ENCODE results near the gene LSM8. TPM values are rescaled to one million over a fixed set of nuclear protein-coding genes. Genes with fewer than 3 reads are reported as not detected.

The LSM8 gene
- total and polyA plus RNA-seq, 2 donors (not counting 1 experiment from before 2014, with no cell fraction given), result 64.3 to 65.2 TPM

DNA sequence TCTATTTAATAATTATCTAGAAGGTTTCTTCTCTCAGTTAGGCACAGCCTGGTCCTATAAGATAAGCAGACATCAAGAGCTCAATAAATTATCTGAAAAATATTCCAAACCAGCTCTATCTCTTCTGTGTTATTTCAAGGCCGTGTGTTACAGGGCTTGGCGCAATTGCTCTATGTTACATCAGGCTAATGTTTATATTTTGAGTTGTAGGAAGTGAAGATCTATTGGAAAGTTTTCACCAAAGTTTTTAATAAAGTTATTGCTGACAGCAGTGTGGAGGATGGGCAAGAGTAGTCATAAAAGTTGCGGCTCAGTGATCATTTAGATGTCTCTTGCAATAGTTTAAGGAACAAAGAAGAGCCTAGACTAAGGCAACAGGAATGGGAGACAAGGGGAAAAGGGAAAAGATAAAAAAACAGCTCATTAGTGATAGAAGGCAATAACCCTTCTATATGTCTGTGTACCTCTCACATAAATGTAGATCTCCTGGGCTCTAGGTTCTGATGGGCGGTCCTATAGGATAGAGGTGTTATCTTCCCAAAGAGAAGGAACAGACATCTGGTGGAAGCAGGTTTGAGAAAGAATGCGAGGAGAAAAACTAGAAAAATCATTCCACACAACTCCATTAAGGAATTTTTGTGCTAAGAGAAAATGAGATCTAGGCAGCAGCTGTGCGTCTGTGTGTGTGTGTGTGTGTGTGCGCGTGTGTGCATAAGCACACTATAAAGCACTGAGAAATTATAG is 34.6 kb downstream of the LSM8 start:
- DNase-seq, result no peak
- POLR2A ChIA-PET, result no interaction called here
- no peaks in the 10 kb centered on the region for H3K79me2 ChIP-seq (ENCODE audit: control insufficient read depth, insufficient read depth, low read length)
- TF ChIP-seq, protein P1, sequence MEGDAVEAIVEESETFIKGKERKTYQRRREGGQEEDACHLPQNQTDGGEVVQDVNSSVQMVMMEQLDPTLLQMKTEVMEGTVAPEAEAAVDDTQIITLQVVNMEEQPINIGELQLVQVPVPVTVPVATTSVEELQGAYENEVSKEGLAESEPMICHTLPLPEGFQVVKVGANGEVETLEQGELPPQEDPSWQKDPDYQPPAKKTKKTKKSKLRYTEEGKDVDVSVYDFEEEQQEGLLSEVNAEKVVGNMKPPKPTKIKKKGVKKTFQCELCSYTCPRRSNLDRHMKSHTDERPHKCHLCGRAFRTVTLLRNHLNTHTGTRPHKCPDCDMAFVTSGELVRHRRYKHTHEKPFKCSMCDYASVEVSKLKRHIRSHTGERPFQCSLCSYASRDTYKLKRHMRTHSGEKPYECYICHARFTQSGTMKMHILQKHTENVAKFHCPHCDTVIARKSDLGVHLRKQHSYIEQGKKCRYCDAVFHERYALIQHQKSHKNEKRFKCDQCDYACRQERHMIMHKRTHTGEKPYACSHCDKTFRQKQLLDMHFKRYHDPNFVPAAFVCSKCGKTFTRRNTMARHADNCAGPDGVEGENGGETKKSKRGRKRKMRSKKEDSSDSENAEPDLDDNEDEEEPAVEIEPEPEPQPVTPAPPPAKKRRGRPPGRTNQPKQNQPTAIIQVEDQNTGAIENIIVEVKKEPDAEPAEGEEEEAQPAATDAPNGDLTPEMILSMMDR (IDR thresholded peaks at IDR 0.05), result no peak
- TF ChIP-seq EZH2 (IDR thresholded peaks at IDR 0.05; ENCODE audit: borderline replicate concordance, insufficient read depth, low read depth, low read length, poor library complexity, severe bottlenecking), result no peak
- H3K27me3 ChIP-seq (replicated peaks in 1 of 4; ENCODE audit: control extremely low read depth in 1 of 4, control insufficient read depth in 3 of 4, insufficient read depth in 4 of 4, low read length in 3 of 4), result peaks cover 0 to 6% (median 2%) of the 10 kb centered on the region in 4 experiments
- H3K9ac ChIP-seq (ENCODE audit: low read length), result no peak overlapping the region
- no peak overlapping the region for H3K27ac ChIP-seq (ENCODE audit: low read length in 2 of 2)
- no peak overlapping the region for H3K4me2 ChIP-seq (replicated peaks; ENCODE audit: low read depth, low read length, poor library complexity, severe bottlenecking)
- H3K9me3 ChIP-seq (ENCODE audit: control extremely low read depth in 1 of 3, control insufficient read depth in 2 of 3, insufficient read depth in 1 of 3, low read length in 2 of 3), result no peaks in the 10 kb centered on the region
- Mint-ChIP-seq H3K9me3 (ENCODE audit: insufficient read depth) (no peaks in the 10 kb centered on the region), H3K4me3 (no peak overlapping the region), H3K4me1 (peaks cover 13% of the 10 kb centered on the region), H3K27me3 (peaks cover 14% of the 10 kb centered on the region), H3K27ac (no peak overlapping the region)
- H3K36me3 ChIP-seq (replicated peaks in 1 of 2; ENCODE audit: control extremely low read depth in 1 of 2, control insufficient read depth in 1 of 2, extremely low read depth in 1 of 2, insufficient read depth in 2 of 2, low read length in 1 of 2), result no peaks in the 10 kb centered on the region
- no peak overlapping the region for H3K4me3 ChIP-seq (ENCODE audit: control extremely low read depth in 1 of 5, extremely low read depth in 1 of 5, insufficient read depth in 1 of 5, low read depth in 2 of 5, low read length in 4 of 5)
- no peaks in the 10 kb centered on the region for H4K20me1 ChIP-seq (ENCODE audit: control insufficient read depth, insufficient read depth, low read length, poor library complexity, severe bottlenecking)
- no peak for ATAC-seq (ENCODE audit: low read depth)
- no peak overlapping the region for H2AFZ ChIP-seq (ENCODE audit: insufficient read depth, low read depth, low read length, poor library complexity, severe bottlenecking)
- WGBS (ENCODE audit: insufficient coverage), result 100% methylated on average over 1 of the region's 8 CpGs
- intact Hi-C loops (cut with micrococcal nuclease), result no loop called here
- peaks cover 5 to 12% of the 10 kb centered on the region in 2 donors for H3K4me1 ChIP-seq (ENCODE audit: control insufficient read depth in 2 of 2, insufficient read depth in 2 of 2, low read length in 2 of 2)
- CTCF ChIA-PET, result no interaction called here

DNA sequence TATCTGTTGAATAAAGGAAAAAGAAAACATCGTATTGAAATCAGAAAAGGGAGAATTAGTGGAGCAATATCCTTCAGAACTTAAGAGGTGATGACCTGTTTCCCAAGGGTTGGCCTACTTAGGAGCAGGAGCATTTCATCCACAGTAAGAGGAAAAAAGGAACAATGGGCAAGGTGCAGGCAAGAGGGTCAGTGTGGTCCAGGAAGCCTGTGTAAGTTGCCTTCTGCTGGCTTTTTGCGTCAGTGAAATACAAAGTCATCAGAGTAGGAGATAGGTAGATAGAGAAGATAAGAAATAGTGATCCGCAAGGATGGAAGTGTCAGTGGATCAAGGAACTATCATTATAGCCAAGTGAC is 35.2 kb downstream of the LSM8 start:
- peaks cover 9% of the 10 kb centered on the region for H3K4me1 Mint-ChIP-seq
- DNase-seq, result no peak
- H3K9me3 Mint-ChIP-seq (ENCODE audit: insufficient read depth), result no peaks in the 10 kb centered on the region
- H3K27ac Mint-ChIP-seq, result no peak overlapping the region
- ATAC-seq (ENCODE audit: low read depth), result no peak
- Histone ChIP-seq H3K27me3 (replicated peaks in 1 of 4; ENCODE audit: control extremely low read depth in 1 of 4, control insufficient read depth in 3 of 4, insufficient read depth in 4 of 4, low read length in 3 of 4) (peaks cover 0 to 6% (median 2%) of the 10 kb centered on the region in 4 experiments), H3K4me1 (ENCODE audit: control insufficient read depth in 2 of 2, insufficient read depth in 2 of 2, low read length in 2 of 2) (peaks cover 2 to 8% of the 10 kb centered on the region in 2 donors), H3K27ac (ENCODE audit: low read length in 2 of 2) (no peak overlapping the region), H3K4me3 (ENCODE audit: control extremely low read depth in 1 of 5, extremely low read depth in 1 of 5, insufficient read depth in 1 of 5, low read depth in 2 of 5, low read length in 4 of 5) (no peak overlapping the region), H3K9me3 (ENCODE audit: control extremely low read depth in 1 of 3, control insufficient read depth in 2 of 3, insufficient read depth in 1 of 3, low read length in 2 of 3) (no peaks in the 10 kb centered on the region), H3K79me2 (ENCODE audit: control insufficient read depth, insufficient read depth, low read length) (no peaks in the 10 kb centered on the region), H3K9ac (ENCODE audit: low read length) (no peak overlapping the region), H3K36me3 (replicated peaks in 1 of 2; ENCODE audit: control extremely low read depth in 1 of 2, control insufficient read depth in 1 of 2, extremely low read depth in 1 of 2, insufficient read depth in 2 of 2, low read length in 1 of 2) (no peaks in the 10 kb centered on the region), H4K20me1 (ENCODE audit: control insufficient read depth, insufficient read depth, low read length, poor library complexity, severe bottlenecking) (no peaks in the 10 kb centered on the region), H2AFZ (ENCODE audit: insufficient read depth, low read depth, low read length, poor library complexity, severe bottlenecking) (no peak overlapping the region), H3K4me2 (replicated peaks; ENCODE audit: low read depth, low read length, poor library complexity, severe bottlenecking) (no peak overlapping the region)
- ChIA-PET CTCF (no interaction called here), POLR2A (no interaction called here)
- intact Hi-C loops (cut with micrococcal nuclease), result no loop called here
- H3K4me3 Mint-ChIP-seq, result no peak overlapping the region
- WGBS (ENCODE audit: insufficient coverage), result 78% methylated on average over 1 of the region's 3 CpGs
- peaks cover 11% of the 10 kb centered on the region for H3K27me3 Mint-ChIP-seq
- no peak for TF ChIP-seq EZH2 (IDR thresholded peaks at IDR 0.05; ENCODE audit: borderline replicate concordance, insufficient read depth, low read depth, low read length, poor library complexity, severe bottlenecking)
- TF ChIP-seq, protein P1 (IDR thresholded peaks at IDR 0.05), result no peak
